ENCODE measurements around the gene TSG101. TPM values are rescaled to one million over a fixed set of nuclear protein-coding genes. Genes with fewer than 3 reads are reported as not detected.

TSG101 gene
- total RNA-seq, 1 experiment from 2014 or later, result 93.9 TPM

Other genes with a start within 250 kb of the TSG101 start
- 23.8 and 25.9 TPM in 2 replicates for gene HPS5, start 204.8 kb downstream of the TSG101 start, total RNA-seq (2014; rRNA removed; shearing (Covaris generic))
- 53.7 and 55.2 TPM in 2 replicates for gene GTF2H1, start 204.4 kb downstream of the TSG101 start, total RNA-seq (2014; rRNA removed; shearing (Covaris generic))
- gene LDHA, start 132.4 kb downstream of the TSG101 start, total RNA-seq (2014; rRNA removed; shearing (Covaris generic)), result 1,096 and 1,253 TPM in 2 replicates
- gene LDHC, start 114.6 kb downstream of the TSG101 start, total RNA-seq (2014; rRNA removed; shearing (Covaris generic)), result 0.62 and 0.75 TPM in 2 replicates
- gene LDHAL6A, start 71.1 kb downstream of the TSG101 start, total RNA-seq (2014; rRNA removed; shearing (Covaris generic)), result not detected in 2 replicates
- gene UEVLD, start 61.8 kb upstream of the TSG101 start, total RNA-seq (2014; rRNA removed; shearing (Covaris generic)), result 18.5 and 23.7 TPM in 2 replicates
- 1.1 and 1.8 TPM in 2 replicates for gene MISFA, start 72.8 kb upstream of the TSG101 start, total RNA-seq (2014; rRNA removed; shearing (Covaris generic))
- gene SPTY2D1, start 107.4 kb upstream of the TSG101 start, total RNA-seq (2014; rRNA removed; shearing (Covaris generic)), result 10.0 and 10.4 TPM in 2 replicates
- not detected in 2 replicates for gene TMEM86A, start 171.8 kb upstream of the TSG101 start, total RNA-seq (2014; rRNA removed; shearing (Covaris generic))
- gene IGSF22, start 199.2 kb upstream of the TSG101 start, total RNA-seq (2014; rRNA removed; shearing (Covaris generic)), result not detected in 2 replicates

Measured in NCI-H460 (cell line).